Liver (tissue), 9 donors: Measurements from ENCODE around the gene TARDBP. TPM values are rescaled to one million over a fixed set of nuclear protein-coding genes. Genes with fewer than 3 reads are reported as not detected.
"Not testable (repeated sequence)": the region's sequence is repeated elsewhere in the genome, so short reads cannot be mapped to it uniquely, and the experiment has no call there.

Source experiments
- DNase-seq: peaks from one replicate; pipeline ENCODE4 v3.0.0-alpha.2; 2017; ENCODE audit warnings: low spot score
- H3K27ac ChIP-seq, 2 donors: one replicate each; pipeline ENCODE4 v1.7.0; 2013; ENCODE audit warnings: inconsistent platforms in 2 of 2, low read length in 2 of 2, control low read depth in 1 of 2, low read depth in 1 of 2, mild to moderate bottlenecking in 1 of 2
- H3K27me3 ChIP-seq, 4 donors: one replicate each; pipeline versions ENCODE4 v1.6.1 to v1.7.0; 2013; ENCODE audit warnings: low read length in 3 of 4, inconsistent platforms in 1 of 4, mild to moderate bottlenecking in 1 of 4, moderate library complexity in 1 of 4; ENCODE audit not compliant: control insufficient read depth in 4 of 4, insufficient read depth in 4 of 4
- H3K36me3 ChIP-seq, 4 donors: one replicate each; pipeline versions ENCODE4 v1.6.1 to v1.7.0; 2013; ENCODE audit warnings: low read length in 3 of 4, mild to moderate bottlenecking in 3 of 4, low read depth in 1 of 4, moderate library complexity in 1 of 4; ENCODE audit not compliant: control insufficient read depth in 4 of 4, insufficient read depth in 3 of 4
- H3K4me1 ChIP-seq, 4 donors: one replicate each; pipeline versions ENCODE4 v1.6.1 to v1.7.0; 2013; ENCODE audit warnings: low read length in 3 of 4, mild to moderate bottlenecking in 3 of 4, moderate library complexity in 1 of 4; ENCODE audit not compliant: control insufficient read depth in 4 of 4, insufficient read depth in 4 of 4
- H3K4me3 ChIP-seq, 3 donors: one replicate each; pipeline versions ENCODE4 v1.6.1 to v1.7.0; 2013; ENCODE audit warnings: low read length in 3 of 3, control low read depth in 1 of 3, low read depth in 1 of 3, mild to moderate bottlenecking in 1 of 3
- H3K9ac ChIP-seq, 2 donors: one replicate each; pipeline ENCODE4 v1.7.0; 2013; ENCODE audit warnings: low read length in 2 of 2, mild to moderate bottlenecking in 2 of 2, moderate library complexity in 2 of 2, control low read depth in 1 of 2, low read depth in 1 of 2
- H3K9me3 ChIP-seq, 4 donors: one replicate each; pipeline versions ENCODE4 v1.6.1 to v1.7.0; 2013; ENCODE audit warnings: low read length in 3 of 4; ENCODE audit not compliant: control insufficient read depth in 4 of 4
- EGR1 ChIP-seq, 2 donors: IDR thresholded peaks; 2 replicates each; pipeline ENCODE4 v1.6.1; 2016 to 2018; ENCODE audit warnings: antibody characterized with exemption in 2 of 2, low read depth in 2 of 2
- FOXA1 ChIP-seq: IDR thresholded peaks from 2 replicates; pipeline ENCODE4 v1.6.1; 2016; ENCODE audit warnings: antibody characterized with exemption
- FOXA2 ChIP-seq: IDR thresholded peaks from 2 replicates; pipeline ENCODE4 v1.6.1; 2016; ENCODE audit warnings: antibody characterized with exemption
- GABPA ChIP-seq, 2 donors: IDR thresholded peaks in 1 of 2; conservative IDR thresholded peaks in 1 of 2; 2 replicates each; pipeline ENCODE4 v1.6.1; 2016; ENCODE audit warnings: antibody characterized with exemption in 2 of 2, mild to moderate bottlenecking in 1 of 2, moderate library complexity in 1 of 2
- HNF4A ChIP-seq, 2 donors: conservative IDR thresholded peaks; 2 replicates each; pipeline ENCODE4 v1.6.1; 2016; ENCODE audit warnings: antibody characterized with exemption in 2 of 2, mild to moderate bottlenecking in 2 of 2
- JUND ChIP-seq, 2 donors: IDR thresholded peaks; 2 replicates each; pipeline ENCODE4 v1.6.1; 2016; ENCODE audit warnings: antibody characterized with exemption in 2 of 2
- MAX ChIP-seq: IDR thresholded peaks from 2 replicates; pipeline ENCODE4 v1.6.1; 2016; ENCODE audit warnings: antibody characterized with exemption
- NR2F2 ChIP-seq: IDR thresholded peaks from 2 replicates; pipeline ENCODE4 v1.6.1; 2016; ENCODE audit warnings: antibody characterized with exemption
- RAD21 ChIP-seq, 2 donors: IDR thresholded peaks; 2 replicates each; pipeline ENCODE4 v1.6.1; 2016; ENCODE audit warnings: antibody characterized with exemption in 2 of 2, mild to moderate bottlenecking in 2 of 2
- RXRA ChIP-seq, 2 donors: IDR thresholded peaks; 2 replicates each; pipeline ENCODE4 v1.6.1; 2017 to 2018; ENCODE audit warnings: antibody characterized with exemption in 2 of 2, mild to moderate bottlenecking in 1 of 2
- SP1 ChIP-seq: IDR thresholded peaks from 2 replicates; pipeline ENCODE4 v1.6.1; 2018; ENCODE audit warnings: antibody characterized with exemption, mild to moderate bottlenecking
- TAF1 ChIP-seq: conservative IDR thresholded peaks from 2 replicates; pipeline ENCODE4 v1.6.1; 2016; ENCODE audit warnings: antibody characterized with exemption, mild to moderate bottlenecking
- WGBS: extraction: QIAGEN DNeasy Blood & Tissue Kit; methylation state at CpG from one replicate; pipeline ENCODE4 v1.1.7; 2013; 5-methylcytosine and 5-hydroxymethylcytosine counted together
- polyA plus RNA-seq, 2 donors: library from polyadenylated mRNA; stranded (reverse) in 1 of 2; unstranded in 1 of 2; fragments of 200-250 nt in 1 of 2; fragments of >200 nt in 1 of 2; fragmentation: Nextera tagmentation in 1 of 2; extraction: Ambion mirVana in 1 of 2; gene quantifications; one replicate each; pipeline versions ENCODE4 v1.2.1 to v1.2.3, GENCODE V29; 2013 to 2015
- total RNA-seq, 2 donors: library from RNA; depleted of rRNA; stranded (reverse); fragments of >200 nt; gene quantifications; one replicate each; pipeline ENCODE4 v1.2.3, GENCODE V29; 2014
- TF ChIP-seq, protein P1 (sequence below): IDR thresholded peaks from 2 replicates; pipeline ENCODE4 v1.6.1; 2016; ENCODE audit warnings: antibody characterized with exemption, mild to moderate bottlenecking
- TF ChIP-seq, protein P2 (sequence below): IDR thresholded peaks from 2 replicates; pipeline ENCODE4 v1.6.1; 2016; ENCODE audit warnings: antibody characterized with exemption
- TF ChIP-seq, protein P3 (sequence below): fragments of 150-350 bp; IDR thresholded peaks from 2 replicates; pipeline ENCODE4 v1.5.1; 2017; ENCODE audit warnings: improper control_type of control experiment, low read depth, low read length; ENCODE audit not compliant: missing input control
- donor health status: healthy.
- donor health status: healthy.
- donor health status: healthy.
- donor health status: healthy.
- donor health status: healthy.

TARDBP gene
- total and polyA plus RNA-seq, 4 donors, result 44.4 to 87.6 (median 79.2) TPM

DNA sequence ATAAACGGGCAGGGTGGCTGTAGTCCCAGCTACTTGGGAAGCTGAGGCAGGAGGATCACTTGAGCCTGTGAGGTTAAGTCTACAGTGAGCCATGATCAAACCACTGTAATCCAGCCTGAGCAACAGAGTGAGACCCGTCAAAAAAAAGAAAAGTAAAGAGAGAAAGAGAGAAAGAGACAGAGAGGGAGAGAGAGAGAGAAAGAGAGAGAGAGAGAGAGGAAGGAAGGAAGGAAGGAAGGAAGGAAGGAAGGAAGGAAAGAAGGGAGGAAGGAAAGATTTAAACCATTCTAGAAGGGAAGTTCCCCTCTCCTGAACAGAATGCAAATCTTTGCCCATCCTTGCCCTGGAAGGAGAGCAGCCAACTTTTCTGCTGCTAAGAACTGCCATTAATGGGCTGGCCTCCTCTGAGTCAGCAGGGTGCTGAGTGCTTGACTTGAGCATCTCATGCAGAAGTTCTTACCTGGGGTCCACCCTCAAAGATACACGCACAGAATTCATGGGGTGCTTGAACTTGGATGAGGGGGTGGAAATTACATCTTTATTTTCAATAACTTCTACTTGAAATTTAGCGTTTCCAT is 24.5 kb upstream of the TARDBP start:
- TF ChIP-seq EGR1 (IDR thresholded peaks at IDR 0.05; ENCODE audit: low read depth in 2 of 2) (no peak), JUND (IDR thresholded peaks at IDR 0.05) (no peak), FOXA1 (no peak), FOXA2 (no peak), MAX (no peak), SP1 (no peak), HNF4A (conservative IDR thresholded peaks at IDR 0.05) (no peak), NR2F2 (no peak), RAD21 (IDR thresholded peaks at IDR 0.05) (no peak), TAF1 (no peak)
- TF ChIP-seq, protein P1, sequence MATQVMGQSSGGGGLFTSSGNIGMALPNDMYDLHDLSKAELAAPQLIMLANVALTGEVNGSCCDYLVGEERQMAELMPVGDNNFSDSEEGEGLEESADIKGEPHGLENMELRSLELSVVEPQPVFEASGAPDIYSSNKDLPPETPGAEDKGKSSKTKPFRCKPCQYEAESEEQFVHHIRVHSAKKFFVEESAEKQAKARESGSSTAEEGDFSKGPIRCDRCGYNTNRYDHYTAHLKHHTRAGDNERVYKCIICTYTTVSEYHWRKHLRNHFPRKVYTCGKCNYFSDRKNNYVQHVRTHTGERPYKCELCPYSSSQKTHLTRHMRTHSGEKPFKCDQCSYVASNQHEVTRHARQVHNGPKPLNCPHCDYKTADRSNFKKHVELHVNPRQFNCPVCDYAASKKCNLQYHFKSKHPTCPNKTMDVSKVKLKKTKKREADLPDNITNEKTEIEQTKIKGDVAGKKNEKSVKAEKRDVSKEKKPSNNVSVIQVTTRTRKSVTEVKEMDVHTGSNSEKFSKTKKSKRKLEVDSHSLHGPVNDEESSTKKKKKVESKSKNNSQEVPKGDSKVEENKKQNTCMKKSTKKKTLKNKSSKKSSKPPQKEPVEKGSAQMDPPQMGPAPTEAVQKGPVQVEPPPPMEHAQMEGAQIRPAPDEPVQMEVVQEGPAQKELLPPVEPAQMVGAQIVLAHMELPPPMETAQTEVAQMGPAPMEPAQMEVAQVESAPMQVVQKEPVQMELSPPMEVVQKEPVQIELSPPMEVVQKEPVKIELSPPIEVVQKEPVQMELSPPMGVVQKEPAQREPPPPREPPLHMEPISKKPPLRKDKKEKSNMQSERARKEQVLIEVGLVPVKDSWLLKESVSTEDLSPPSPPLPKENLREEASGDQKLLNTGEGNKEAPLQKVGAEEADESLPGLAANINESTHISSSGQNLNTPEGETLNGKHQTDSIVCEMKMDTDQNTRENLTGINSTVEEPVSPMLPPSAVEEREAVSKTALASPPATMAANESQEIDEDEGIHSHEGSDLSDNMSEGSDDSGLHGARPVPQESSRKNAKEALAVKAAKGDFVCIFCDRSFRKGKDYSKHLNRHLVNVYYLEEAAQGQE, result no peak
- 82% methylated on average over 4 of the region's 4 CpGs for WGBS

DNA sequence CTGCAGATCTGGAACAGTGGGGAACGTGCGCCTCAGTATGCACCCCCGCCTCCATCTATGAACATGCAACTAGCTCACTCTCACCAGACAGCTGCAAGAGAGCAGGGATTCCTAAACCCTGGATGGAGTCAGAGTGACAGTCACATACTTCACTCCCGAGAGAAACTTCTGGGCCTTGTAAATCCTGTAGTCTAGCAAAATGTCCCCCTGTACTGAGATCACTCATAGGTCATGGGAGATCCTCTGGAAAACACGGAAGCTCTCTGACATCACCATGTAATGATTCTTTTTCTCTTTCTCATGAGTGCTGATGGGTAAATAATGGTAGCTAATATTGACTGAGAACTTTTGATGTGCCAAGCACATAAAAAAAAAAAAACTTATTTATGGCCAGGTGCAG is 23.4 kb upstream of the TARDBP start:
- TF ChIP-seq JUND (IDR thresholded peaks at IDR 0.05), result no peak
- TF ChIP-seq, protein P2, sequence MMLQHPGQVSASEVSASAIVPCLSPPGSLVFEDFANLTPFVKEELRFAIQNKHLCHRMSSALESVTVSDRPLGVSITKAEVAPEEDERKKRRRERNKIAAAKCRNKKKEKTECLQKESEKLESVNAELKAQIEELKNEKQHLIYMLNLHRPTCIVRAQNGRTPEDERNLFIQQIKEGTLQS, result no peak
- TF ChIP-seq GABPA (IDR thresholded peaks at IDR 0.05 in 1 of 2, conservative IDR thresholded peaks at IDR 0.05 in 1 of 2), result no peak
- TF ChIP-seq HNF4A (conservative IDR thresholded peaks at IDR 0.05), result no peak
- TF ChIP-seq, protein P1, result no peak
- no peak for TF ChIP-seq RXRA (IDR thresholded peaks at IDR 0.05)
- TF ChIP-seq RAD21 (IDR thresholded peaks at IDR 0.05), result no peak
- no peak for TF ChIP-seq FOXA1
- TF ChIP-seq, protein P3, sequence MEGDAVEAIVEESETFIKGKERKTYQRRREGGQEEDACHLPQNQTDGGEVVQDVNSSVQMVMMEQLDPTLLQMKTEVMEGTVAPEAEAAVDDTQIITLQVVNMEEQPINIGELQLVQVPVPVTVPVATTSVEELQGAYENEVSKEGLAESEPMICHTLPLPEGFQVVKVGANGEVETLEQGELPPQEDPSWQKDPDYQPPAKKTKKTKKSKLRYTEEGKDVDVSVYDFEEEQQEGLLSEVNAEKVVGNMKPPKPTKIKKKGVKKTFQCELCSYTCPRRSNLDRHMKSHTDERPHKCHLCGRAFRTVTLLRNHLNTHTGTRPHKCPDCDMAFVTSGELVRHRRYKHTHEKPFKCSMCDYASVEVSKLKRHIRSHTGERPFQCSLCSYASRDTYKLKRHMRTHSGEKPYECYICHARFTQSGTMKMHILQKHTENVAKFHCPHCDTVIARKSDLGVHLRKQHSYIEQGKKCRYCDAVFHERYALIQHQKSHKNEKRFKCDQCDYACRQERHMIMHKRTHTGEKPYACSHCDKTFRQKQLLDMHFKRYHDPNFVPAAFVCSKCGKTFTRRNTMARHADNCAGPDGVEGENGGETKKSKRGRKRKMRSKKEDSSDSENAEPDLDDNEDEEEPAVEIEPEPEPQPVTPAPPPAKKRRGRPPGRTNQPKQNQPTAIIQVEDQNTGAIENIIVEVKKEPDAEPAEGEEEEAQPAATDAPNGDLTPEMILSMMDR, result no peak
- Histone ChIP-seq H3K9me3 (no peaks in the 10 kb centered on the region), H3K27ac (no peak overlapping the region), H3K36me3 (no peaks in the 10 kb centered on the region), H3K4me1 (no peaks in the 10 kb centered on the region), H3K27me3 (no peaks in the 10 kb centered on the region), H3K4me3 (no peak overlapping the region), H3K9ac (no peak overlapping the region)
- 96% methylated on average over 5 of the region's 5 CpGs for WGBS
- DNase-seq, result no peak

More for the DNA sequence above, 24.5 kb upstream of the TARDBP start:
- Histone ChIP-seq H3K27me3 (no peaks in the 10 kb centered on the region), H3K4me1 (no peaks in the 10 kb centered on the region), H3K4me3 (no peak overlapping the region), H3K27ac (no peak overlapping the region), H3K9ac (no peak overlapping the region), H3K36me3 (no peaks in the 10 kb centered on the region), H3K9me3 (no peaks in the 10 kb centered on the region)
- DNase-seq, result no peak

GRCh38 chr1:10989920-10990516 is 22.4 kb upstream of the TARDBP start:
- not testable (repeated sequence) for H3K4me1 ChIP-seq, H3K4me3 ChIP-seq, H3K9ac ChIP-seq, H3K36me3 ChIP-seq, H3K27ac ChIP-seq, H3K27me3 ChIP-seq, DNase-seq, H3K9me3 ChIP-seq
- WGBS, result 91% methylated on average over 6 of the region's 6 CpGs
